ENCODE data around the gene FAM184A. TPM values are rescaled to one million over a fixed set of nuclear protein-coding genes. Genes with fewer than 3 reads are reported as not detected.

The FAM184A gene
- total RNA-seq, 1 donor from 2014 or later = 3.1 TPM

GRCh38 chr6:119090256-119090655 is 11.8 kb upstream of the FAM184A start:
- no peak overlapping the region for H3K27ac ChIP-seq
- H3K4me1 ChIP-seq = no peaks in the 10 kb centered on the region
- no peak for TF ChIP-seq CTCF (IDR thresholded peaks at IDR 0.05)
- H3K4me3 ChIP-seq = no peak overlapping the region
- DNase-seq (ENCODE audit: low spot score in 2 of 2) = no peak
- H3K36me3 ChIP-seq = no peaks in the 10 kb centered on the region
- intact Hi-C loops (cut with DNase I) = no loop called here
- no peaks in the 10 kb centered on the region for H3K9me3 ChIP-seq
- no peaks in the 10 kb centered on the region for H3K27me3 ChIP-seq

- DNase-seq (ENCODE audit: low spot score in 2 of 2) = no peak
- no peak for TF ChIP-seq CTCF (IDR thresholded peaks at IDR 0.05)
- Histone ChIP-seq H3K4me1 (no peaks in the 10 kb centered on the region), H3K4me3 (no peak overlapping the region), H3K27me3 (no peaks in the 10 kb centered on the region), H3K9me3 (no peaks in the 10 kb centered on the region), H3K27ac (no peak overlapping the region), H3K36me3 (no peaks in the 10 kb centered on the region)
- intact Hi-C loops (cut with DNase I) = no loop called here
Measured at GRCh38 chr6:119084784-119085183, 6.3 kb upstream of the FAM184A start.

- Histone ChIP-seq H3K4me1 (no peaks in the 10 kb centered on the region), H3K27me3 (no peaks in the 10 kb centered on the region), H3K9me3 (no peaks in the 10 kb centered on the region), H3K4me3 (no peak overlapping the region), H3K27ac (no peak overlapping the region), H3K36me3 (no peaks in the 10 kb centered on the region)
- no peak for TF ChIP-seq CTCF (IDR thresholded peaks at IDR 0.05)
- intact Hi-C loops (cut with DNase I) = no loop called here
- DNase-seq (ENCODE audit: low spot score in 2 of 2) = no peak
Measured at GRCh38 chr6:119083007-119083406, 4.5 kb upstream of the FAM184A start.

- Histone ChIP-seq H3K4me1 (no peaks in the 10 kb centered on the region), H3K9me3 (no peaks in the 10 kb centered on the region), H3K27ac (no peak overlapping the region), H3K36me3 (no peaks in the 10 kb centered on the region), H3K4me3 (peak overlapping the region; percentile 82 to 90), H3K27me3 (no peaks in the 10 kb centered on the region)
- DNase-seq (ENCODE audit: low spot score in 2 of 2) = no peak
- intact Hi-C loops (cut with DNase I) = loop anchor here (2.0 kb wide), 4 partner anchors 31 to 271 kb away; partner anchors contain the start of genes ASF1A and MCM9
- no peak for TF ChIP-seq CTCF (IDR thresholded peaks at IDR 0.05)
Measured at GRCh38 chr6:119079283-119079809, 882 bp upstream of the FAM184A start.

GRCh38 chr6:119077643-119078375 is 655 bp downstream of the FAM184A start:
- TF ChIP-seq CTCF (IDR thresholded peaks at IDR 0.05) = peak in 1 of 3 experiments; percentile 25
- Histone ChIP-seq H3K27me3 (no peaks in the 10 kb centered on the region), H3K36me3 (no peaks in the 10 kb centered on the region), H3K9me3 (no peaks in the 10 kb centered on the region), H3K4me1 (no peaks in the 10 kb centered on the region), H3K4me3 (peak overlapping the region; percentile 82 to 90), H3K27ac (peak overlapping the region; percentile 59 to 66)
- peak in 1 of 2 donors; percentile 65 for DNase-seq (ENCODE audit: low spot score in 2 of 2)
- intact Hi-C loops (cut with DNase I) = loop anchor here (2.0 kb wide), 4 partner anchors 33 to 273 kb away; partner anchors contain the start of genes ASF1A and MCM9
